ENCODE data around the gene SFMBT2. TPM values are rescaled to one million over a fixed set of nuclear protein-coding genes. Genes with fewer than 3 reads are reported as not detected.
"Not testable (repeated sequence)": the region's sequence is repeated elsewhere in the genome, so short reads cannot be mapped to it uniquely, and the experiment has no call there.

The SFMBT2 gene
- total RNA-seq, 2 donors from 2014 or later: 25.6 to 32.1 TPM

GRCh38 chr10:7409732-7410168, 1.1 kb downstream of the SFMBT2 start:
- ATAC-seq (peak; percentile 19 to 36), DNase-seq (ENCODE audit: low spot score in 2 of 2) (peak in 1 of 2 donors; percentile 67)
- H3K27ac Mint-ChIP-seq: peak overlapping the region; percentile 96 to 98
- no peaks in the 10 kb centered on the region for H3K9me3 Mint-ChIP-seq
- H3K36me3 Mint-ChIP-seq: peaks cover 10 to 26% of the 10 kb centered on the region in 2 donors

DNA sequence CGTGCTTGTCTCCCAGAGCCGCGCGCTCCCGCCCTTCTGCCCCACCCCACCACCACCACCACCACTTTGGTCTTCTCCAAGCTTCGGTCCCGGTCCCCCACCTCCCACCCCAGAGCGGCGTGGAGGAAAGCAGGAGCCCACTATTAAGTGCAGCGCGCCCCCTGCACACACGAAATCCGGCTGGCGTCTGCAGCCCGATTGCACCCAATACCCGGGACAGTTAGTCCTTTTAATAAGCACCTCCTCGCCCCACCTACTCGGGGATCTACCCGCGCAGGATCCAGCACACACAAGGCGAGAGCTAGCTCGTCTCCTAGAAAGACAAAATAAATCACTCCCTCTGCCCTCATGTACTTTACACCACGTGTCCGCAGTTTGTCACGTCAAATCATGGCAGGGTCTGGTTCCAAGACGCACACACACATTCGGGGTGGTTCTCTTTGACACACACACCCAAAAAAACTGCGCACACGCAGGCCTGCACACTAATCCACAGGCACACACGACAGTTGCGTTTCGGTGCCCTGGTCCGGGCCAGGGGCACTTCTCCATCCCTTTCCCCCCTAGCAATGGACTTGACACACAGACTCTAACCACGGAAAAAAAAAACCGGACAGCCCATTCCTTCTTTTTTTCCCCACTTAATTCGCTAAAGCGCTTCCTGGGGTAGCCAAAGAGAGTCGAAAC, 1.6 kb downstream of the SFMBT2 start:
- Mint-ChIP-seq H3K27ac (peak overlapping the region; percentile 96 to 98), H3K36me3 (peaks cover 16 to 26% of the 10 kb centered on the region in 2 donors), H3K9me3 (no peaks in the 10 kb centered on the region)
- ATAC-seq: peak; percentile 62 to 76
- DNase-seq (ENCODE audit: low spot score in 2 of 2): peak; percentile 58 to 74

- H3K9me3 Mint-ChIP-seq: no peaks in the 10 kb centered on the region
- ATAC-seq: peak; percentile 11 to 21
- peak; percentile 61 to 69 for DNase-seq (ENCODE audit: low spot score in 2 of 2)
- H3K36me3 Mint-ChIP-seq: peaks cover 22% of the 10 kb centered on the region in 2 donors
- peak overlapping the region; percentile 96 to 98 for H3K27ac Mint-ChIP-seq
Measured at GRCh38 chr10:7408291-7409044, 2.4 kb downstream of the SFMBT2 start.

DNA sequence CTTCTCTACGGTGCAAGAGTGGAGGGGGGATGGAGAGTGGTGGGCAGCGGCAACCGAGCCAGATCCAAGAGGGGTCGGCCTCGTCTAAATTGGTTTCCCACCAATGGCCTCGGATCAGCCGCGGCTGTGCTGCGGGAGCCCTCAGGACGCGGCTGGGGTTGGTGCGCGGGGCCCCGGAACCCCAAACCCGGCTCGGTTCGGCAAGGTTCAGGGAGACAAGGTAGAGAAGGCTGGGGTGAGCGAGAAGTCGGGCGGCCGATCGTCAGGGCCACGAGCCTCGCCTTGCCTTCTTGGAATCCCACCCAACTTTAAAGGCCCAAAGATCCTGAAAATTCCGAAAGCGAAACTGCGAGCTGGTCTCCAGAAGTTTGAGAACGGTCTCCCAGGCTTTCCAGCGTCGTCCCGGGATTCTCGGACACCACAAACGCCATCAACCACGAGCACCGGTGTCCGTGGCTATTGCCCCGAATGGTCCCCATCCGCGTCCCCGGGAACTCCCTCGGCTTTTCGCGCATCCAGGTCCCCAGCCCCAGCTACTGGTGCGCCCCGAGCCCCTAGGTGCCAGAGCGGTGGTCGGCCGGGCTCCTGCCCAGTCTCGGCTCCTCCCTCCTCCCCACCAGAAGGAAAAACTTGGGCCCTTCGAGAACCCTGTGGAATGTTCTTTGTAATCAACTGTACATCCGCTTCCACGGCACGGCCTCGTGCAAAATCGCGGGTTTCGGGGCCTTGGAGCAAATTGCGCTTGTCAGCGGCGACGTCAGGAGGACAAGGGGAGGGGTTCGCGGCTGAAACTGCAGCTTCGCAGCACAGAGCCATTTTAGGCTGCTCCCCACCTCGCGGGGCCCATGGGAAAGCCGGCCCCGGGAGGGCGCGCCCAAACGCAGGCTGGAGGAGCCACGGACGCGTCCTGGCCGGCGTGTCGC, 3.2 kb downstream of the SFMBT2 start:
- DNase-seq (ENCODE audit: low spot score in 2 of 2): peak in 1 of 2 donors; percentile 49
- Mint-ChIP-seq H3K9me3 (no peaks in the 10 kb centered on the region), H3K27ac (peak overlapping the region; percentile 94 to 96), H3K36me3 (peaks cover 20 to 22% of the 10 kb centered on the region in 2 donors)
- peak in 1 of 2 donors; percentile 15 for ATAC-seq

GRCh38 chr10:7406712-7407333, 4.0 kb downstream of the SFMBT2 start:
- DNase-seq (ENCODE audit: low spot score in 2 of 2): no peak
- Mint-ChIP-seq H3K36me3 (peaks cover 20 to 22% of the 10 kb centered on the region in 2 donors), H3K9me3 (no peaks in the 10 kb centered on the region), H3K27ac (peak overlapping the region; percentile 19 to 96)
- no peak for ATAC-seq

DNA sequence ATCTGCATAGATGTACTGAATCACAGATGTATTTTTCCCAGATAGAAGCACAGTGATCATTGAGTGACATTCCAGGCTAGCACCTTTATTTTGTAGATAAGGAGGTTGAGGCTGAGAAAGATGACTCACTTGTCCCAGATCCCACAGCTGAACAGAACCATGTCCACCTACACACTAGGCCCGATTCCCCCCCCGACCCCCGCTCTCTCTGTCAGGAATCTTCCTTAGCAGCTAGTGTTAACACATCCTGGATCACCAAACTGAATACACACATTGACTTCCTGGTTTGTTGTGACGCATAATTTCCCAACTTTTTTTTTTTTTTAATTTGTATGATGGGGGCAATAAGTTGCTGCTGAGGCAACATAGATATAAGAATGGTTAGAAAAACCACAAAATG, 5.2 kb downstream of the SFMBT2 start:
- H3K36me3 Mint-ChIP-seq: peaks cover 20 to 22% of the 10 kb centered on the region in 2 donors
- DNase-seq (ENCODE audit: low spot score in 2 of 2) (no peak), ATAC-seq (peak in 1 of 2 donors; percentile 39)
- H3K27ac Mint-ChIP-seq: peak overlapping the region; percentile 19 to 62
- no peaks in the 10 kb centered on the region for H3K9me3 Mint-ChIP-seq

GRCh38 chr10:7403620-7404019, 7.2 kb downstream of the SFMBT2 start:
- no peak for DNase-seq (ENCODE audit: low spot score in 2 of 2)
- Mint-ChIP-seq H3K9me3 (no peaks in the 10 kb centered on the region), H3K36me3 (peaks cover 6 to 25% of the 10 kb centered on the region in 2 donors), H3K27ac (no peak overlapping the region)
- ATAC-seq: no peak

DNA sequence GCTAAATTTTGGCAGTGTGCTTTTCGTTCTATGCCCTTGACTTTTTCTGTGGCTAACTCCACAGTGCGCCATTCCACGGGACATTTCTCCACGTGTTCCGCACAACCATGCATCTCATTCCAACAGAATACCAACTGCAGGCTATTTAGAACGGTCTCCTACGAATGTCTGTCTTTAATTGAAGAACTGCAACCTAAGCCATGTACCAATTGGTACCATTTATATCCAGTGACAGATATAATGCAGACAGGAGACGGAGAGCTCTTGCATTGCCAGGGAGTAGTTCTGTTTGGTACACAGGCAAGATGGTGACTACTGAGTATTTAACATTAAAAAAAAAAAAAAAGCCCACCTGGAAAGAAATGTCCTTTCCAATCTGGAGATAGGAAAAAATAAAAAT, 9.1 kb downstream of the SFMBT2 start:
- Mint-ChIP-seq H3K36me3 (peaks cover 6 to 25% of the 10 kb centered on the region in 2 donors), H3K27ac (no peak overlapping the region), H3K9me3 (peaks cover 0 to 3% of the 10 kb centered on the region in 2 donors)
- no peak for ATAC-seq
- no peak for DNase-seq (ENCODE audit: low spot score in 2 of 2)

DNA sequence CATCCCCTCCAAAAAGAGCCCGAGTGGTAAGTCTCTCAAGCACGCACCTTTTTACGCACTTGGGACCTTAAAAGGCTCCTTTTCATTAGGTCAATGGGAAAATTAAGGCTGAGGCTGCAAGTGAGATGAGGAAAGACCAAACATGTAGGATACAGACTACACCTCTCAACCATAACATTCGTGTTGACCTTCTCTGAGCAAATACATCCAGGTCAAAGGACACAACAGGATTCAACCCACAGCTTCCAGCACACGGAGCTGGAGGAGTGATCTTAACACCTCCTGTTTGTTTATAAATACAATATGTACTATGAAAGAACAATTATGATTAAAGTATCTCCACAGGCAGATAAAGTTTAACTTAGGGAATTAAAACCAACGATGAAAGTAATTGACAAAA, 9.7 kb downstream of the SFMBT2 start:
- Mint-ChIP-seq H3K9me3 (peaks cover 0 to 3% of the 10 kb centered on the region in 2 donors), H3K27ac (no peak overlapping the region), H3K36me3 (peaks cover 6 to 30% of the 10 kb centered on the region in 2 donors)
- DNase-seq (ENCODE audit: low spot score in 2 of 2) (no peak), ATAC-seq (no peak)

GRCh38 chr10:7400068-7400715, 10.6 kb downstream of the SFMBT2 start:
- DNase-seq (ENCODE audit: low spot score in 2 of 2): no peak
- H3K9me3 Mint-ChIP-seq: peaks cover 0 to 3% of the 10 kb centered on the region in 2 donors
- H3K27ac Mint-ChIP-seq: no peak overlapping the region
- H3K36me3 Mint-ChIP-seq: peaks cover 2 to 39% of the 10 kb centered on the region in 2 donors
- no peak for ATAC-seq

DNA sequence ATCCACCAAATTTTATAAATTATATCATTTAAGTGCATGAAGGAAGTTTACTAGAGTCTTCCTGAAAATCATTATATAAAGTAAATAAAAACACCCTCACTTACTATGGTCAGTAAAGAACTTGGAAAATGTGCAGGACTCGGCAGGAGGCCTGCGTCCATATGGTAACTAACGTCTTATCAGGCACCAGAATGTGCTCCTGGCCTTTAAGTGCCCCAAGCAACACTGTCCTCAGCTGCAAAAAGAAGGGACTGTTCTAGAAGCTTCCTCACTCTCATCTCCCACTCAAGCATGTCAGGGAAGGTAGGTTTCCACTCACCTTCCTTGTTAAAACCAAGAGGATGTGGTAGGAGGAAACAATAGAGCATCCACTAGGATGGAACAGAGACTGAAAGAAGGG, 11.3 kb downstream of the SFMBT2 start:
- peaks cover 0 to 34% of the 10 kb centered on the region in 2 donors for H3K36me3 Mint-ChIP-seq
- no peak for DNase-seq (ENCODE audit: low spot score in 2 of 2)
- H3K27ac Mint-ChIP-seq: no peak overlapping the region
- H3K9me3 Mint-ChIP-seq: peaks cover 0 to 3% of the 10 kb centered on the region in 2 donors
- ATAC-seq: no peak

DNA sequence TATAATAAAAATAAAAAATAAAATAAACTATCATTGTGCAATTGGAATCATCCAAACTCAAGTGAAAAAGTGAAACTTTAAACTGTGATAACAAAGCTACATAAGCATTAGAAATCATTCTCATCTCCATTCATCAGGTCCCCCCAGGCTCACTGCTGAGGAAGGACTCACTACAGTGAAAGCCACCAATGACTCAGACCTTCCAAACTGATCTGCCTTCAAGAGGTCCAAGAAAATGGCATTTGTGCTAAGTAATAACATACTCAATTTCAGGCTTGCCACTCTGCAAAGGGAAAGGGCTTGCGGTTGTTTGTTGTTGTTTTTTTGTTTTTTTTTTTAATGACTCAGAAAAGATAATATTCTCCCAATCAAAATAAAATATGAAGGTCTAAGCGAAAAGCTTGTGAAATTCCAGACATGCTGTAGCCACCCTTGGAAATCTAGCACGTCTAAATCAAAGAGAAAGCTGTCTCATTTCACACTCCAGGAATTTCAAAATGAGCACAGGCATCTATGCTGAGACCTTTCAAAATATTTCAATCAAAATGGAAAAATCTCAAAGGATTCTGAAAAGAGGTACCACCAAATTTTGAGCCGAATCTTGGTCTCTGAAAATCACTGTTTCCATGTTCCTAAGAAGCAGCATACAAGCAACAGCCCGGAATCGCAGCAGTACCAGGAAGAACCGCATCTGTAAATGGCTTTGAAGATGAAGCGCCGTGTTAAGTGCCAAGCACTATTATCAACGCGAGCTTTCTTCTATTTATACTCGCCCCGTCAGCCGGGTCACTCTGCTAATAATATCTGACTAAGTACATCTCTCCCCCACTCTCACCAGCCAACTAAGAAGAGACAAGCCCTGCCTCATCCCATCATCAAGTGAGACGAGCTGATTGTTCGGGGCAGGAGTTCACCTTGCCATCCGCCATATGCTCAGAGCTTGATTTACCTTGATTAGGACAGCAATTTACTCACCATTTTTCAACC, 13.5 kb downstream of the SFMBT2 start:
- DNase-seq (ENCODE audit: low spot score in 2 of 2): no peak
- peak; percentile 98 to 99 for ATAC-seq
- peak overlapping the region in 1 of 2 donors; percentile 36 for H3K27ac Mint-ChIP-seq
- H3K9me3 Mint-ChIP-seq: peaks cover 0 to 3% of the 10 kb centered on the region in 2 donors
- H3K36me3 Mint-ChIP-seq: peaks cover 0 to 25% of the 10 kb centered on the region in 2 donors

- not testable (repeated sequence) for H3K27ac Mint-ChIP-seq; DNase-seq (ENCODE audit: low spot score in 2 of 2); H3K9me3 Mint-ChIP-seq; ATAC-seq
- H3K36me3 Mint-ChIP-seq: peaks cover 0 to 18% of the 10 kb centered on the region in 2 donors
Measured at GRCh38 chr10:7392301-7392700, 18.5 kb downstream of the SFMBT2 start.

- DNase-seq (ENCODE audit: low spot score in 2 of 2): no peak
- no peak for ATAC-seq
- Mint-ChIP-seq H3K9me3 (no peaks in the 10 kb centered on the region), H3K27ac (no peak overlapping the region), H3K36me3 (peaks cover 0 to 21% of the 10 kb centered on the region in 2 donors)
Measured at GRCh38 chr10:7391748-7392147, 19.1 kb downstream of the SFMBT2 start.

Data from activated naive CD4-positive, alpha-beta T cell treated with anti-CD3 and anti-CD28 coated beads, Interleukin-2, amount 50 U/mL, for 72 hours (primary cell).